Measurements from ENCODE around the gene SMAD9.

- TF ChIP-seq CTCF (IDR thresholded peaks at IDR 0.05) (no peak), EP300 (IDR thresholded peaks at IDR 0.05; ENCODE audit: borderline replicate concordance in 1 of 2, low read depth in 1 of 2, low read length in 1 of 2) (no peak), POLR2AphosphoS5 (IDR thresholded peaks at IDR 0.05; ENCODE audit: low read depth, low read length) (no peak), REST (IDR thresholded peaks at IDR 0.05; ENCODE audit: low read depth, low read length) (no peak), PBX3 (IDR thresholded peaks at IDR 0.05) (no peak), RCOR1 (IDR thresholded peaks at IDR 0.05; ENCODE audit: low read length) (no peak), EZH2phosphoT487 (IDR thresholded peaks at IDR 0.05; ENCODE audit: borderline replicate concordance, low read depth) (no peak), MEF2A (IDR thresholded peaks at IDR 0.05; ENCODE audit: borderline replicate concordance, low read depth) (no peak), SIN3A (IDR thresholded peaks at IDR 0.05; ENCODE audit: borderline replicate concordance, low read depth, low read length) (no peak), NFIC (IDR thresholded peaks at IDR 0.05; ENCODE audit: borderline replicate concordance) (no peak), USF2 (IDR thresholded peaks at IDR 0.05; ENCODE audit: borderline replicate concordance, low read depth, low read length) (no peak), SMC3 (IDR thresholded peaks at IDR 0.05; ENCODE audit: low read depth, low read length) (no peak)
- TF ChIP-seq, protein P1, sequence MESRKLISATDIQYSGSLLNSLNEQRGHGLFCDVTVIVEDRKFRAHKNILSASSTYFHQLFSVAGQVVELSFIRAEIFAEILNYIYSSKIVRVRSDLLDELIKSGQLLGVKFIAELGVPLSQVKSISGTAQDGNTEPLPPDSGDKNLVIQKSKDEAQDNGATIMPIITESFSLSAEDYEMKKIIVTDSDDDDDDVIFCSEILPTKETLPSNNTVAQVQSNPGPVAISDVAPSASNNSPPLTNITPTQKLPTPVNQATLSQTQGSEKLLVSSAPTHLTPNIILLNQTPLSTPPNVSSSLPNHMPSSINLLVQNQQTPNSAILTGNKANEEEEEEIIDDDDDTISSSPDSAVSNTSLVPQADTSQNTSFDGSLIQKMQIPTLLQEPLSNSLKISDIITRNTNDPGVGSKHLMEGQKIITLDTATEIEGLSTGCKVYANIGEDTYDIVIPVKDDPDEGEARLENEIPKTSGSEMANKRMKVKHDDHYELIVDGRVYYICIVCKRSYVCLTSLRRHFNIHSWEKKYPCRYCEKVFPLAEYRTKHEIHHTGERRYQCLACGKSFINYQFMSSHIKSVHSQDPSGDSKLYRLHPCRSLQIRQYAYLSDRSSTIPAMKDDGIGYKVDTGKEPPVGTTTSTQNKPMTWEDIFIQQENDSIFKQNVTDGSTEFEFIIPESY (IDR thresholded peaks at IDR 0.05; ENCODE audit: borderline replicate concordance, low read depth): no peak
- TF ChIP-seq, protein P2, sequence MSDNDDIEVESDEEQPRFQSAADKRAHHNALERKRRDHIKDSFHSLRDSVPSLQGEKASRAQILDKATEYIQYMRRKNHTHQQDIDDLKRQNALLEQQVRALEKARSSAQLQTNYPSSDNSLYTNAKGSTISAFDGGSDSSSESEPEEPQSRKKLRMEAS (IDR thresholded peaks at IDR 0.05; ENCODE audit: low read depth): no peak
Measured at GRCh38 chr13:36806102-36806501, 113.9 kb downstream of the SMAD9 start.
